GM12872 (cell line): ENCODE results near the gene TAS1R3.

ENCODE experiments used
- TF ChIP-seq, protein P1 (sequence below): IDR thresholded peaks from 3 replicates; pipeline ENCODE4 v1.5.1; 2011; ENCODE audit warnings: low read depth, mild to moderate bottlenecking, low read length, moderate library complexity; ENCODE audit not compliant: insufficient read depth

Gene TAS1R3

GRCh38 chr1:1313500-1314236, 17.4 kb upstream of the TAS1R3 start:
- TF ChIP-seq, protein P1, sequence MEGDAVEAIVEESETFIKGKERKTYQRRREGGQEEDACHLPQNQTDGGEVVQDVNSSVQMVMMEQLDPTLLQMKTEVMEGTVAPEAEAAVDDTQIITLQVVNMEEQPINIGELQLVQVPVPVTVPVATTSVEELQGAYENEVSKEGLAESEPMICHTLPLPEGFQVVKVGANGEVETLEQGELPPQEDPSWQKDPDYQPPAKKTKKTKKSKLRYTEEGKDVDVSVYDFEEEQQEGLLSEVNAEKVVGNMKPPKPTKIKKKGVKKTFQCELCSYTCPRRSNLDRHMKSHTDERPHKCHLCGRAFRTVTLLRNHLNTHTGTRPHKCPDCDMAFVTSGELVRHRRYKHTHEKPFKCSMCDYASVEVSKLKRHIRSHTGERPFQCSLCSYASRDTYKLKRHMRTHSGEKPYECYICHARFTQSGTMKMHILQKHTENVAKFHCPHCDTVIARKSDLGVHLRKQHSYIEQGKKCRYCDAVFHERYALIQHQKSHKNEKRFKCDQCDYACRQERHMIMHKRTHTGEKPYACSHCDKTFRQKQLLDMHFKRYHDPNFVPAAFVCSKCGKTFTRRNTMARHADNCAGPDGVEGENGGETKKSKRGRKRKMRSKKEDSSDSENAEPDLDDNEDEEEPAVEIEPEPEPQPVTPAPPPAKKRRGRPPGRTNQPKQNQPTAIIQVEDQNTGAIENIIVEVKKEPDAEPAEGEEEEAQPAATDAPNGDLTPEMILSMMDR = no peak

DNA sequence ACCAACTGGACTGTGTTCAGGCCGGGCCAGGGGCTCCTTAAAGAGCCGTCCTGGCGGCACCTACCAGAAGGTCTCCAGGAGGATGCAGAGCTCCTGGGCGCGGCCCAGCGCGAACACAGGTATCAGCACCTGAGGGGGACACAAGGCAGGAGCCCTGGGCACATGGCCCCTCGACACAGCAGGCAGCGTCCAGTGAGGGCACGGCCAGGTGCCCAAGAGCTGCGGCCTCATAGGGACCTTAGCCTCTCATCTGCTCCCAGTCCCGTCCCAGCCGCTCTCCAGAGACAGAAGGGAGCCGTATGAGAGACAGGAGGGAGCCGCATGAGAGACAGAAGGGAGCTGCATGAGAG, 16.9 kb upstream of the TAS1R3 start:
- TF ChIP-seq, protein P1 = no peak

- TF ChIP-seq, protein P1 = no peak
Observed at GRCh38 chr1:1314678-1315335, 16.3 kb upstream of the TAS1R3 start.

GRCh38 chr1:1315435-1315954, 15.6 kb upstream of the TAS1R3 start:
- TF ChIP-seq, protein P1 = no peak

DNA sequence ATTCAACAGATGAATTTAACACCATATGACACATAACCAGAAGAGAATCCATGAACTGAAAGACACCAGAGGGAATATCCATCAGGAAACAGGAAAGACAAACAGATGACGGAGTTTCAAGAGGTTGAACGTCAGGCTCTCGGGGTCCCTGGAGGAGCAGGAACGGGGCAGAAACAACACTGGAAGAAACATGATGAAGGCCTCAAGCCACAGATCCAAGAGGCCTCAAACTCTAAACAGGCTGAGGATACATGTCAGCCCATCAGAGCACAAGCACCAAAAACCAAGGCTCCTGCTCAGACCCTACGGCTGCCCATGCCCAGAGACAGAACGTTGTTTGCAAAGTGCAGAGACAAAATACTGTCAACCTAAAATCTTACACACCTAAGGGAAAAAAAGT, 13.7 kb upstream of the TAS1R3 start:
- TF ChIP-seq, protein P1 = no peak

DNA sequence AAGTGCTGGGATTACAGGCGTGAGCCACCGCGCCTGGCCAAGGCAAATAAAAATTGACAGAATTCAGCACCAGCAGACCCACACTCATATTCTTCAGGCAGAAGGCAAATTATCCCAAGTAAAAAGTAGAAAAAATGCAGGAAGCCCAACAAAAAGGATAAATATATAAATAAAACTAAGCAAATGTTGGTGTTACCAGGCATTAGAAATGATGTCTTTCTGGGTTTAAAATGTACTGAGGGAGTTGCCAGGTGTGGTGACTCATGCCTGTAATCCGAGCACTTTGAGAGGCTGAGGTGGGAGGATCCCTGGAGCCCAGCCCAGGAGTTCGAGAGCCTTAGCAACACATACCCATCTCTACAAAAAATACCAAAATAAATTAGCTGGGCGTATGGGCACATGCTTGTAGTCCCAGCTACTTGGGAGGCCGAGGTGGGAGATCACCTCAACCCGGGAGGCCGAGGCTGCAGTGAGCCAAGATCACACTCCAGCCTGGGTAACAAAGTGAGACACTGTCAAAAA, 12.9 kb upstream of the TAS1R3 start:
- TF ChIP-seq, protein P1 = no peak

- TF ChIP-seq, protein P1 = no peak
Observed at GRCh38 chr1:1318777-1319645, 12.1 kb upstream of the TAS1R3 start.
